KOPT-K1 (cell line): Measurements from ENCODE around the gene SETD1A.
"Not testable (repeated sequence)": the region's sequence is repeated elsewhere in the genome, so short reads cannot be mapped to it uniquely, and the experiment has no call there.

Source experiments
- H3K27ac ChIP-seq: fragments of 200-600 bp; sonication (generic); 2 replicates; pipeline ENCODE4 v1.5.1; 2016; ENCODE audit warnings: antibody characterized with exemption, mild to moderate bottlenecking, low read depth, low read length; ENCODE audit not compliant: poor library complexity, severe bottlenecking
- H3K36me3 ChIP-seq: fragments of 200-600 bp; sonication (generic); 2 replicates; pipeline ENCODE4 v1.5.1; 2017; ENCODE audit warnings: antibody characterized with exemption, mild to moderate bottlenecking, low read length, moderate library complexity; ENCODE audit not compliant: insufficient read depth
- H3K9me3 ChIP-seq: fragments of 200-600 bp; sonication (generic); 2 replicates; pipeline ENCODE4 v1.5.1; 2017; ENCODE audit warnings: antibody characterized with exemption, low read length, mild to moderate bottlenecking; ENCODE audit not compliant: insufficient read depth, poor library complexity, severe bottlenecking

SETD1A gene

GRCh38 chr16:30925632-30925987 is 31.9 kb upstream of the SETD1A start:
- Histone ChIP-seq H3K9me3 (no peaks in the 10 kb centered on the region), H3K27ac (no peak overlapping the region), H3K36me3 (peaks cover 46% of the 10 kb centered on the region)

- no peaks in the 10 kb centered on the region for H3K9me3 ChIP-seq
- H3K36me3 ChIP-seq = peaks cover 52% of the 10 kb centered on the region
- H3K27ac ChIP-seq = peak overlapping the region; percentile 13
Observed at GRCh38 chr16:30925995-30926811, 31.4 kb upstream of the SETD1A start.

GRCh38 chr16:30926937-30927788 is 30.4 kb upstream of the SETD1A start:
- Histone ChIP-seq H3K27ac (peak overlapping the region; percentile 13), H3K36me3 (peaks cover 61% of the 10 kb centered on the region)

GRCh38 chr16:30927789-30928378 is 29.7 kb upstream of the SETD1A start:
- Histone ChIP-seq H3K27ac (no peak overlapping the region), H3K9me3 (no peaks in the 10 kb centered on the region), H3K36me3 (peaks cover 68% of the 10 kb centered on the region)

More at GRCh38 chr16:30926937-30927788, 30.4 kb upstream of the SETD1A start:
- H3K9me3 ChIP-seq = no peaks in the 10 kb centered on the region

- Histone ChIP-seq H3K27ac (no peak overlapping the region), H3K9me3 (no peaks in the 10 kb centered on the region), H3K36me3 (peaks cover 73% of the 10 kb centered on the region)
Observed at GRCh38 chr16:30928390-30928789, 29.2 kb upstream of the SETD1A start.

- no peak overlapping the region for H3K27ac ChIP-seq
Observed at GRCh38 chr16:30929167-30929566, 28.4 kb upstream of the SETD1A start.

GRCh38 chr16:30930160-30930571 is 27.4 kb upstream of the SETD1A start:
- Histone ChIP-seq H3K27ac (no peak overlapping the region), H3K9me3 (no peaks in the 10 kb centered on the region), H3K36me3 (peaks cover 81% of the 10 kb centered on the region)

More at GRCh38 chr16:30929167-30929566, 28.4 kb upstream of the SETD1A start:
- no peaks in the 10 kb centered on the region for H3K9me3 ChIP-seq
- peaks cover 81% of the 10 kb centered on the region for H3K36me3 ChIP-seq

GRCh38 chr16:30931068-30931650 is 26.4 kb upstream of the SETD1A start:
- peaks cover 79% of the 10 kb centered on the region for H3K36me3 ChIP-seq
- H3K27ac ChIP-seq = no peak overlapping the region
- no peaks in the 10 kb centered on the region for H3K9me3 ChIP-seq

GRCh38 chr16:30934827-30935557 is 22.6 kb upstream of the SETD1A start:
- Histone ChIP-seq H3K9me3 (no peaks in the 10 kb centered on the region), H3K36me3 (peaks cover 58% of the 10 kb centered on the region), H3K27ac (peak overlapping the region; percentile 39)

GRCh38 chr16:30937692-30938091 is 19.9 kb upstream of the SETD1A start:
- H3K36me3 ChIP-seq = peaks cover 56% of the 10 kb centered on the region
- peak overlapping the region; percentile 62 for H3K27ac ChIP-seq

GRCh38 chr16:30939571-30939970 is 18.0 kb upstream of the SETD1A start:
- H3K27ac ChIP-seq, H3K9me3 ChIP-seq: not testable (repeated sequence)
- peaks cover 58% of the 10 kb centered on the region for H3K36me3 ChIP-seq

More at GRCh38 chr16:30937692-30938091, 19.9 kb upstream of the SETD1A start:
- H3K9me3 ChIP-seq = no peaks in the 10 kb centered on the region

GRCh38 chr16:30941600-30942425 is 15.7 kb upstream of the SETD1A start:
- Histone ChIP-seq H3K27ac (peak overlapping the region; percentile 44), H3K9me3 (no peaks in the 10 kb centered on the region), H3K36me3 (peaks cover 64% of the 10 kb centered on the region)

GRCh38 chr16:30942426-30942806 is 15.1 kb upstream of the SETD1A start:
- H3K36me3 ChIP-seq = peaks cover 64% of the 10 kb centered on the region
- H3K9me3 ChIP-seq = no peaks in the 10 kb centered on the region
- peak overlapping the region; percentile 44 for H3K27ac ChIP-seq

GRCh38 chr16:30944352-30944751 is 13.2 kb upstream of the SETD1A start:
- H3K36me3 ChIP-seq = peaks cover 74% of the 10 kb centered on the region
- H3K27ac ChIP-seq = no peak overlapping the region
- no peaks in the 10 kb centered on the region for H3K9me3 ChIP-seq
